H1 (cell line): ENCODE results near the gene SCN1B. TPM values are rescaled to one million over a fixed set of nuclear protein-coding genes. Genes with fewer than 3 reads are reported as not detected.

Experiments used
- TAF1 ChIP-seq: IDR thresholded peaks from 2 replicates; pipeline ENCODE4 v1.6.1; 2011; ENCODE audit warnings: mild to moderate bottlenecking, low read depth, low read length
- polyA plus RNA-seq, 7 experiments: library from polyadenylated mRNA; depleted of rRNA in 3 of 7; stranded (reverse) in 5 of 7; unstranded in 2 of 7; fragments of >200 nt in 5 of 7; fragments of 200-250 nt in 2 of 7; gene quantifications; 1 replicate in 5 of 7; 2 replicates in 1 of 7; 4 replicates in 1 of 7; pipeline versions ENCODE4 v1.2.1 to v1.2.3, GENCODE V29; 2011 to 2013; ENCODE audit warnings: missing spikeins in 2 of 7, mixed read lengths in 2 of 7
- total RNA-seq: library from RNA; stranded (reverse); fragmentation: NEBNext Ultra II Directional; extraction: Animal tissue kit (Norgen Biotek cat#: 25700); gene quantifications from 2 replicates; pipeline ENCODE4 v1.2.1, GENCODE V29; 2021
- TF ChIP-seq, protein P1 (sequence below): fragments of 300-600 bp; sonication (generic); IDR thresholded peaks from 2 replicates; pipeline ENCODE4 v1.7.1; 2012; ENCODE audit warnings: low read length, moderate library complexity, mild to moderate bottlenecking, inconsistent platforms; ENCODE audit not compliant: insufficient replicate concordance

Gene SCN1B
- total and polyA plus RNA-seq, 2 of the 8 experiments (the other 6 are each of a cell fraction or from before 2014, with no cell fraction given), result 3.1 to 3.5 TPM

DNA sequence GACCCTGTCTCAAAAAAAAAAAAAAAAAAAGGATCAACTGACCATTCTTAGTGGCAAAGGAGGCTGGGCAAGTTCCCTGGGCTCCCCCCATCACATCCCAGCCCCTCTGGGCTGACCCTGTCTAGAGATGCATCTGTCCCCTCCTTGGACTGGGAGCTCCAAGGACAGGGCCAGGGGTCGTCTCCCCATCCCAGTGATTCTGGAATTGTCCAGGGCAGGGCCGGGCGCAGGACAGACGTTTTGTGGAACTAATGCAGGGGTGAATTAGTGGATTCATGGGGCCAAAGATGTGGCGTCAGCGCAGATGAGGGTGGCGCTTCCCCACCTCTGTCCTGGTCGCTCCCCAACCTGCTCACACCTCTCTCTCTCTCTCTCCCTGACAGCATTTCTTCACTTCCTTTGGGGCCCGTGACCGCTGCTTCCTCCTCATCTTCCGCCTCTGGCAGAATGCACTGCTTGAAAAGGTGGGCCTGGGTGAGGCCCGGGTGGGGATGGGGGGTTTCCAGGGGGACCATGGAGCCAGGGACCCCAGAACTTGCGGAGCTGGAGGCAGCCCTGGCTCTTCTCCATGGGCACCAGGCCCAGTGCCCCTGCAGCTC lies 19.1 kb upstream of the SCN1B start (continued):
- TF ChIP-seq, protein P1, sequence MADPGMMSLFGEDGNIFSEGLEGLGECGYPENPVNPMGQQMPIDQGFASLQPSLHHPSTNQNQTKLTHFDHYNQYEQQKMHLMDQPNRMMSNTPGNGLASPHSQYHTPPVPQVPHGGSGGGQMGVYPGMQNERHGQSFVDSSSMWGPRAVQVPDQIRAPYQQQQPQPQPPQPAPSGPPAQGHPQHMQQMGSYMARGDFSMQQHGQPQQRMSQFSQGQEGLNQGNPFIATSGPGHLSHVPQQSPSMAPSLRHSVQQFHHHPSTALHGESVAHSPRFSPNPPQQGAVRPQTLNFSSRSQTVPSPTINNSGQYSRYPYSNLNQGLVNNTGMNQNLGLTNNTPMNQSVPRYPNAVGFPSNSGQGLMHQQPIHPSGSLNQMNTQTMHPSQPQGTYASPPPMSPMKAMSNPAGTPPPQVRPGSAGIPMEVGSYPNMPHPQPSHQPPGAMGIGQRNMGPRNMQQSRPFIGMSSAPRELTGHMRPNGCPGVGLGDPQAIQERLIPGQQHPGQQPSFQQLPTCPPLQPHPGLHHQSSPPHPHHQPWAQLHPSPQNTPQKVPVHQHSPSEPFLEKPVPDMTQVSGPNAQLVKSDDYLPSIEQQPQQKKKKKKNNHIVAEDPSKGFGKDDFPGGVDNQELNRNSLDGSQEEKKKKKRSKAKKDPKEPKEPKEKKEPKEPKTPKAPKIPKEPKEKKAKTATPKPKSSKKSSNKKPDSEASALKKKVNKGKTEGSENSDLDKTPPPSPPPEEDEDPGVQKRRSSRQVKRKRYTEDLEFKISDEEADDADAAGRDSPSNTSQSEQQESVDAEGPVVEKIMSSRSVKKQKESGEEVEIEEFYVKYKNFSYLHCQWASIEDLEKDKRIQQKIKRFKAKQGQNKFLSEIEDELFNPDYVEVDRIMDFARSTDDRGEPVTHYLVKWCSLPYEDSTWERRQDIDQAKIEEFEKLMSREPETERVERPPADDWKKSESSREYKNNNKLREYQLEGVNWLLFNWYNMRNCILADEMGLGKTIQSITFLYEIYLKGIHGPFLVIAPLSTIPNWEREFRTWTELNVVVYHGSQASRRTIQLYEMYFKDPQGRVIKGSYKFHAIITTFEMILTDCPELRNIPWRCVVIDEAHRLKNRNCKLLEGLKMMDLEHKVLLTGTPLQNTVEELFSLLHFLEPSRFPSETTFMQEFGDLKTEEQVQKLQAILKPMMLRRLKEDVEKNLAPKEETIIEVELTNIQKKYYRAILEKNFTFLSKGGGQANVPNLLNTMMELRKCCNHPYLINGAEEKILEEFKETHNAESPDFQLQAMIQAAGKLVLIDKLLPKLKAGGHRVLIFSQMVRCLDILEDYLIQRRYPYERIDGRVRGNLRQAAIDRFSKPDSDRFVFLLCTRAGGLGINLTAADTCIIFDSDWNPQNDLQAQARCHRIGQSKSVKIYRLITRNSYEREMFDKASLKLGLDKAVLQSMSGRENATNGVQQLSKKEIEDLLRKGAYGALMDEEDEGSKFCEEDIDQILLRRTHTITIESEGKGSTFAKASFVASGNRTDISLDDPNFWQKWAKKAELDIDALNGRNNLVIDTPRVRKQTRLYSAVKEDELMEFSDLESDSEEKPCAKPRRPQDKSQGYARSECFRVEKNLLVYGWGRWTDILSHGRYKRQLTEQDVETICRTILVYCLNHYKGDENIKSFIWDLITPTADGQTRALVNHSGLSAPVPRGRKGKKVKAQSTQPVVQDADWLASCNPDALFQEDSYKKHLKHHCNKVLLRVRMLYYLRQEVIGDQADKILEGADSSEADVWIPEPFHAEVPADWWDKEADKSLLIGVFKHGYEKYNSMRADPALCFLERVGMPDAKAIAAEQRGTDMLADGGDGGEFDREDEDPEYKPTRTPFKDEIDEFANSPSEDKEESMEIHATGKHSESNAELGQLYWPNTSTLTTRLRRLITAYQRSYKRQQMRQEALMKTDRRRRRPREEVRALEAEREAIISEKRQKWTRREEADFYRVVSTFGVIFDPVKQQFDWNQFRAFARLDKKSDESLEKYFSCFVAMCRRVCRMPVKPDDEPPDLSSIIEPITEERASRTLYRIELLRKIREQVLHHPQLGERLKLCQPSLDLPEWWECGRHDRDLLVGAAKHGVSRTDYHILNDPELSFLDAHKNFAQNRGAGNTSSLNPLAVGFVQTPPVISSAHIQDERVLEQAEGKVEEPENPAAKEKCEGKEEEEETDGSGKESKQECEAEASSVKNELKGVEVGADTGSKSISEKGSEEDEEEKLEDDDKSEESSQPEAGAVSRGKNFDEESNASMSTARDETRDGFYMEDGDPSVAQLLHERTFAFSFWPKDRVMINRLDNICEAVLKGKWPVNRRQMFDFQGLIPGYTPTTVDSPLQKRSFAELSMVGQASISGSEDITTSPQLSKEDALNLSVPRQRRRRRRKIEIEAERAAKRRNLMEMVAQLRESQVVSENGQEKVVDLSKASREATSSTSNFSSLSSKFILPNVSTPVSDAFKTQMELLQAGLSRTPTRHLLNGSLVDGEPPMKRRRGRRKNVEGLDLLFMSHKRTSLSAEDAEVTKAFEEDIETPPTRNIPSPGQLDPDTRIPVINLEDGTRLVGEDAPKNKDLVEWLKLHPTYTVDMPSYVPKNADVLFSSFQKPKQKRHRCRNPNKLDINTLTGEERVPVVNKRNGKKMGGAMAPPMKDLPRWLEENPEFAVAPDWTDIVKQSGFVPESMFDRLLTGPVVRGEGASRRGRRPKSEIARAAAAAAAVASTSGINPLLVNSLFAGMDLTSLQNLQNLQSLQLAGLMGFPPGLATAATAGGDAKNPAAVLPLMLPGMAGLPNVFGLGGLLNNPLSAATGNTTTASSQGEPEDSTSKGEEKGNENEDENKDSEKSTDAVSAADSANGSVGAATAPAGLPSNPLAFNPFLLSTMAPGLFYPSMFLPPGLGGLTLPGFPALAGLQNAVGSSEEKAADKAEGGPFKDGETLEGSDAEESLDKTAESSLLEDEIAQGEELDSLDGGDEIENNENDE, result no peak
- TF ChIP-seq TAF1, result no peak
- TF ChIP-seq, all 59 proteins: peak for 0
